Uterus (tissue), 2 donors: ENCODE data around the gene EPHA2.

Experiments
- POLR2A ChIP-seq, 2 donors: fragments of 450-650 bp; IDR thresholded peaks; one replicate each; pipeline ENCODE4 v1.6.1; 2016; ENCODE audit warnings: antibody characterized with exemption in 2 of 2, mild to moderate bottlenecking in 1 of 2, moderate library complexity in 1 of 2
- TF ChIP-seq, protein P1 (sequence below), 4 experiments: fragments of 200-600 bp in 2 of 4; fragments of 450-650 bp in 2 of 4; sonication (generic) in 2 of 4; IDR thresholded peaks; one replicate each; pipeline ENCODE4 v1.5.1; 2016 to 2019; ENCODE audit warnings: antibody characterized with exemption in 4 of 4, mild to moderate bottlenecking in 2 of 4, moderate library complexity in 1 of 4

DNA sequence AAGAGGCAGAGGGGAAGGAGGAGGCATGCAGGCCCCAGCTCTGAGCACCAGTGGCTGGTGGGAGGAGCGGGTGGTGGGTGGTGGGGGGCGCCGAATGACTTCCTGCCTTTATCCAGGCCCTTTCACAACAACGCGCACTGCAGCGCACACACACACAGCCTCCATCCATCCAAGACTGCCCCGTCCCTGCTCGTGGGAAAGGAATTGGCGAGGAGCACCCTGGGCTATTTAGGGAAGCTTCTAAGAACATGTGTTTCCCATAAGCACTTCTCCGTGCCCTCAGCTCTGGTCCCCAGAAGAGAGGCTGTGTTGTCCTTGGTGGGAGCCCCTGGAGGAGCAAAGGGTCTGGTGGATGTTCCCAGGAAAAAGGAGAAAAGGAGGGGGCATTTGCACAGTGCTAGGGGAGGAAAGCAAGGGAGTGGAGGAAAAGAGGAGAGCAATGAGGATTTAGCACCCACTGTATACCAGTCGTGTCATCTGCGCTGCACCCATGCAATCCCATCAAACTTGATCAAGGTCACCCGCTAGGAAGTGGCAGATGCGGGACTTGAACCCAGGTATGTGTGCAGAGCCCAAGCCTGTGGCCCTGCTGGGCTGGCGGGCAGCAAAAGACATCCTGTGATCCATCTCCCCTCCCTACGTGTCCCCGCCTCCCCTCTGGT, 28.1 kb downstream of the EPHA2 start:
- TF ChIP-seq, protein P1, sequence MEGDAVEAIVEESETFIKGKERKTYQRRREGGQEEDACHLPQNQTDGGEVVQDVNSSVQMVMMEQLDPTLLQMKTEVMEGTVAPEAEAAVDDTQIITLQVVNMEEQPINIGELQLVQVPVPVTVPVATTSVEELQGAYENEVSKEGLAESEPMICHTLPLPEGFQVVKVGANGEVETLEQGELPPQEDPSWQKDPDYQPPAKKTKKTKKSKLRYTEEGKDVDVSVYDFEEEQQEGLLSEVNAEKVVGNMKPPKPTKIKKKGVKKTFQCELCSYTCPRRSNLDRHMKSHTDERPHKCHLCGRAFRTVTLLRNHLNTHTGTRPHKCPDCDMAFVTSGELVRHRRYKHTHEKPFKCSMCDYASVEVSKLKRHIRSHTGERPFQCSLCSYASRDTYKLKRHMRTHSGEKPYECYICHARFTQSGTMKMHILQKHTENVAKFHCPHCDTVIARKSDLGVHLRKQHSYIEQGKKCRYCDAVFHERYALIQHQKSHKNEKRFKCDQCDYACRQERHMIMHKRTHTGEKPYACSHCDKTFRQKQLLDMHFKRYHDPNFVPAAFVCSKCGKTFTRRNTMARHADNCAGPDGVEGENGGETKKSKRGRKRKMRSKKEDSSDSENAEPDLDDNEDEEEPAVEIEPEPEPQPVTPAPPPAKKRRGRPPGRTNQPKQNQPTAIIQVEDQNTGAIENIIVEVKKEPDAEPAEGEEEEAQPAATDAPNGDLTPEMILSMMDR (IDR thresholded peaks at IDR 0.05): no peak
- no peak for TF ChIP-seq POLR2A (IDR thresholded peaks at IDR 0.05)
